PFSK-1 (cell line): ENCODE measurements around the gene VAT1L.

Source experiments
- FOXP2 ChIP-seq: optimal IDR thresholded peaks from 2 replicates; pipeline ENCODE3; 2011; ENCODE audit warnings: borderline replicate concordance, control low read depth, inconsistent platforms; ENCODE audit not compliant: insufficient read depth; ENCODE audit errors: extremely low read length, extremely low read depth
- POLR2AphosphoS5 ChIP-seq: IDR thresholded peaks from 2 replicates; pipeline ENCODE4 v1.6.1; 2012; ENCODE audit warnings: low read depth, mild to moderate bottlenecking, control low read depth, low read length, moderate library complexity
- SIN3A ChIP-seq: IDR thresholded peaks from 2 replicates; pipeline ENCODE4 v1.6.1; 2012; ENCODE audit warnings: mild to moderate bottlenecking, low read length, moderate library complexity, borderline replicate concordance; ENCODE audit not compliant: insufficient read depth
- TAF1 ChIP-seq: IDR thresholded peaks from 2 replicates; pipeline ENCODE4 v1.6.1; 2012; ENCODE audit warnings: low read length, control low read depth, borderline replicate concordance; ENCODE audit not compliant: insufficient read depth
- TF ChIP-seq, protein P1 (sequence below), 2 experiments: IDR thresholded peaks; 2 replicates each; pipeline versions ENCODE4 v1.6.1 to v1.8.0; 2011 to 2012; ENCODE audit warnings: low read depth in 2 of 2, low read length in 2 of 2, control low read depth in 1 of 2, inconsistent platforms in 1 of 2, mild to moderate bottlenecking in 1 of 2, moderate library complexity in 1 of 2; ENCODE audit not compliant: insufficient read depth in 1 of 2

GRCh38 chr16:77812856-77813500 is 24.6 kb downstream of the VAT1L start:
- TF ChIP-seq TAF1, result no peak
- no peak for TF ChIP-seq POLR2AphosphoS5
- TF ChIP-seq, protein P1, sequence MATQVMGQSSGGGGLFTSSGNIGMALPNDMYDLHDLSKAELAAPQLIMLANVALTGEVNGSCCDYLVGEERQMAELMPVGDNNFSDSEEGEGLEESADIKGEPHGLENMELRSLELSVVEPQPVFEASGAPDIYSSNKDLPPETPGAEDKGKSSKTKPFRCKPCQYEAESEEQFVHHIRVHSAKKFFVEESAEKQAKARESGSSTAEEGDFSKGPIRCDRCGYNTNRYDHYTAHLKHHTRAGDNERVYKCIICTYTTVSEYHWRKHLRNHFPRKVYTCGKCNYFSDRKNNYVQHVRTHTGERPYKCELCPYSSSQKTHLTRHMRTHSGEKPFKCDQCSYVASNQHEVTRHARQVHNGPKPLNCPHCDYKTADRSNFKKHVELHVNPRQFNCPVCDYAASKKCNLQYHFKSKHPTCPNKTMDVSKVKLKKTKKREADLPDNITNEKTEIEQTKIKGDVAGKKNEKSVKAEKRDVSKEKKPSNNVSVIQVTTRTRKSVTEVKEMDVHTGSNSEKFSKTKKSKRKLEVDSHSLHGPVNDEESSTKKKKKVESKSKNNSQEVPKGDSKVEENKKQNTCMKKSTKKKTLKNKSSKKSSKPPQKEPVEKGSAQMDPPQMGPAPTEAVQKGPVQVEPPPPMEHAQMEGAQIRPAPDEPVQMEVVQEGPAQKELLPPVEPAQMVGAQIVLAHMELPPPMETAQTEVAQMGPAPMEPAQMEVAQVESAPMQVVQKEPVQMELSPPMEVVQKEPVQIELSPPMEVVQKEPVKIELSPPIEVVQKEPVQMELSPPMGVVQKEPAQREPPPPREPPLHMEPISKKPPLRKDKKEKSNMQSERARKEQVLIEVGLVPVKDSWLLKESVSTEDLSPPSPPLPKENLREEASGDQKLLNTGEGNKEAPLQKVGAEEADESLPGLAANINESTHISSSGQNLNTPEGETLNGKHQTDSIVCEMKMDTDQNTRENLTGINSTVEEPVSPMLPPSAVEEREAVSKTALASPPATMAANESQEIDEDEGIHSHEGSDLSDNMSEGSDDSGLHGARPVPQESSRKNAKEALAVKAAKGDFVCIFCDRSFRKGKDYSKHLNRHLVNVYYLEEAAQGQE (IDR thresholded peaks at IDR 0.05; ENCODE audit: insufficient read depth in 1 of 2, low read depth in 2 of 2, low read length in 2 of 2), result no peak
- no peak for TF ChIP-seq SIN3A
- no peak for TF ChIP-seq FOXP2
